GM10266 (cell line): ENCODE results near the gene OST4.
A peak's percentile ranks its signal among the peaks of the same experiment; 100 is the strongest.

Experiments used
- DNase-seq: peaks from one replicate; pipeline ENCODE4 v3.0.0; 2012; ENCODE audit errors: extremely low spot score
- CTCF ChIP-seq: IDR thresholded peaks from 2 replicates; pipeline ENCODE4 v1.5.1; 2012; ENCODE audit warnings: mild to moderate bottlenecking, low read depth; ENCODE audit not compliant: control insufficient read depth, insufficient read depth; ENCODE audit errors: missing control alignments

OST4 gene

GRCh38 chr2:27089111-27089954, 17.9 kb upstream of the OST4 start:
- no peak for DNase-seq
- no peak for TF ChIP-seq CTCF

- DNase-seq = no peak
- TF ChIP-seq CTCF = no peak
These were observed 17.2 kb upstream of the OST4 start for GRCh38 chr2:27088634-27089033.

GRCh38 chr2:27087823-27088410, 16.5 kb upstream of the OST4 start:
- DNase-seq = no peak
- TF ChIP-seq CTCF = no peak

- no peak for TF ChIP-seq CTCF
- peak; percentile 50 for DNase-seq
These were observed 15.5 kb upstream of the OST4 start, which contains the start of gene KHK for GRCh38 chr2:27086724-27087593. Gene KHK (plus strand): TSS chr2:27086772. CDS start chr2:27087260, 488 bp downstream.

GRCh38 chr2:27086090-27086723, 14.8 kb upstream of the OST4 start:
- TF ChIP-seq CTCF = peak; percentile 99
- peak; percentile 100 for DNase-seq

- TF ChIP-seq CTCF = peak; percentile 63
- DNase-seq = peak; percentile 52
These were observed 14.2 kb upstream of the OST4 start for GRCh38 chr2:27085673-27086089.
